PC-3 (cell line): ENCODE results near the gene CYLD. TPM values are rescaled to one million over a fixed set of nuclear protein-coding genes. Genes with fewer than 3 reads are reported as not detected.

ENCODE experiments used
- ATAC-seq: fragments of 200-7000 bp; cut with Tn5 transposase; 2 replicates; pipeline ENCODE4 v1.9.1; 2020; ENCODE audit warnings: mild to moderate bottlenecking, moderate library complexity
- BruUV-seq: library from RNA; stranded (reverse); fragments of 400-500 nt; replicated peaks from 2 replicates; lab custom pipeline; 2021; lab: Mats Ljungman, UMichigan
- CTCF ChIA-PET: fragments of 300-600 bp; sonication (Branson Sonifier 250); formaldehyde crosslinking; loops from one replicate; lab custom pipeline; 2022; ENCODE audit warnings: antibody characterized with exemption; lab: Charles Lee
- POLR2A ChIA-PET: fragments of 300-600 bp; sonication (Branson Sonifier 250); formaldehyde crosslinking; loops from one replicate; lab custom pipeline; 2022; ENCODE audit warnings: antibody characterized with exemption; ENCODE audit not compliant: unreplicated experiment; lab: Charles Lee
- DNase-seq: peaks from one replicate; pipeline ENCODE4 v3.0.0-alpha.2; 2015
- H2AFZ ChIP-seq: fragments of 300-600 bp; sonication (generic); 2 replicates; pipeline ENCODE4 v1.6.0; 2016; ENCODE audit warnings: antibody characterized with exemption, low read length
- H3F3A ChIP-seq: fragments of 300-600 bp; sonication (generic); one replicate; pipeline ENCODE4 v1.6.0; 2017; ENCODE audit warnings: antibody characterized with exemption, low read length, control low read depth, mild to moderate bottlenecking; ENCODE audit not compliant: unreplicated experiment
- H3K27ac ChIP-seq: fragments of 300-600 bp; sonication (generic); 2 replicates; pipeline ENCODE4 v1.5.1; 2016; ENCODE audit warnings: mild to moderate bottlenecking, low read length
- H3K27me3 ChIP-seq: fragments of 300-600 bp; sonication (generic); 2 replicates; pipeline ENCODE4 v1.6.1; 2016; ENCODE audit warnings: low read length, mixed read lengths
- H3K36me3 ChIP-seq: fragments of 300-600 bp; sonication (generic); 2 replicates; pipeline ENCODE4 v1.6.1; 2016; ENCODE audit warnings: low read depth, mixed run types, low read length, mixed read lengths
- H3K4me1 ChIP-seq: fragments of 300-600 bp; sonication (generic); 2 replicates; pipeline ENCODE4 v1.5.1; 2016; ENCODE audit warnings: low read length; ENCODE audit not compliant: insufficient read depth
- H3K4me2 ChIP-seq: fragments of 300-600 bp; sonication (generic); 2 replicates; pipeline ENCODE4 v1.6.0; 2016; ENCODE audit warnings: low read length
- H3K4me3 ChIP-seq: fragments of 300-600 bp; sonication (generic); 2 replicates; pipeline ENCODE4 v1.5.1; 2016; ENCODE audit warnings: mild to moderate bottlenecking, low read length, mixed read lengths
- H3K79me2 ChIP-seq: fragments of 300-600 bp; sonication (generic); 2 replicates; pipeline ENCODE4 v1.6.1; 2017; ENCODE audit warnings: low read length, mixed read lengths
- H3K9ac ChIP-seq: fragments of 300-600 bp; sonication (generic); 2 replicates; pipeline ENCODE4 v1.6.0; 2016; ENCODE audit warnings: mild to moderate bottlenecking, low read length
- H3K9me2 ChIP-seq: fragments of 300-600 bp; sonication (generic); replicated peaks from 2 replicates; pipeline ENCODE4 v1.6.1; 2016; ENCODE audit warnings: mixed run types, low read length, mixed read lengths
- H3K9me3 ChIP-seq: fragments of 300-600 bp; sonication (generic); 2 replicates; pipeline ENCODE4 v1.6.1; 2016; ENCODE audit warnings: low read length, mixed read lengths
- H4K20me1 ChIP-seq: fragments of 300-600 bp; sonication (generic); 2 replicates; pipeline ENCODE4 v1.6.1; 2016; ENCODE audit warnings: low read length, mixed read lengths
- CTCF ChIP-seq: fragments of 300-600 bp; sonication (generic); conservative IDR thresholded peaks from 2 replicates; pipeline ENCODE4 v1.5.1; 2017; ENCODE audit warnings: antibody characterized with exemption, low read depth, mild to moderate bottlenecking, low read length
- EZH2 ChIP-seq: fragments of 300-600 bp; sonication (generic); IDR thresholded peaks from one replicate; pipeline ENCODE4 v1.6.1; 2017; ENCODE audit warnings: antibody characterized with exemption, mild to moderate bottlenecking, low read length; ENCODE audit not compliant: unreplicated experiment
- EZH2phosphoT487 ChIP-seq: fragments of 300-600 bp; sonication (generic); IDR thresholded peaks from 2 replicates; pipeline ENCODE4 v1.6.1; 2018; ENCODE audit warnings: mild to moderate bottlenecking, antibody characterized with exemption, low read length, borderline replicate concordance
- intact Hi-C: fragments of 100-400 bp; cut with micrococcal nuclease; formaldehyde crosslinking; loops from 2 replicates; pipeline ENCODE4 v1.9.0; 2023
- total RNA-seq: library from RNA; depleted of rRNA; stranded (reverse); fragments of >200 nt; gene quantifications from 2 replicates; pipeline ENCODE4 v1.2.3, GENCODE V29; 2014

Gene CYLD
- total RNA-seq, 1 experiment from 2014 or later: 8.6 TPM

- no peak overlapping the region for H2AFZ ChIP-seq
- ATAC-seq: peak; percentile 18; the same call in 1 of the 2 replicates
- H3K4me2 ChIP-seq: no peak overlapping the region
- no peak overlapping the region for H3K9ac ChIP-seq
- no peaks in the 10 kb centered on the region for H3K9me2 ChIP-seq
- no peaks in the 10 kb centered on the region for H4K20me1 ChIP-seq
- no peaks in the 10 kb centered on the region for H3F3A ChIP-seq
- peak; percentile 39 for DNase-seq
- peaks cover 26% of the 10 kb centered on the region for H3K4me1 ChIP-seq
- TF ChIP-seq EZH2 (no peak), CTCF (peak; percentile 58; the same call in 1 of the 2 replicates), EZH2phosphoT487 (no peak)
- no TSS peak for BruUV-seq
- intact Hi-C loops: loop anchor here (5.0 to 10.0 kb wide), 2 partner anchors 80 to 383 kb away; partner anchors contain the start of gene BRD7
- no peaks in the 10 kb centered on the region for H3K9me3 ChIP-seq
- no peak overlapping the region for H3K4me3 ChIP-seq
- no peaks in the 10 kb centered on the region for H3K27me3 ChIP-seq
- ChIA-PET POLR2A (no interaction called here), CTCF (no interaction called here)
- H3K36me3 ChIP-seq: no peaks in the 10 kb centered on the region; the same call in 1 of the 2 replicates
- H3K27ac ChIP-seq: no peak overlapping the region
- H3K79me2 ChIP-seq: no peaks in the 10 kb centered on the region
Observed at GRCh38 chr16:50747207-50747956, 5.5 kb downstream of the CYLD start.

GRCh38 chr16:50751528-50751927 lies 9.6 kb downstream of the CYLD start:
- Histone ChIP-seq H3K9ac (no peak overlapping the region), H3K4me3 (no peak overlapping the region), H3K4me1 (no peaks in the 10 kb centered on the region), H4K20me1 (no peaks in the 10 kb centered on the region), H3K9me3 (no peaks in the 10 kb centered on the region), H3F3A (no peaks in the 10 kb centered on the region), H3K27ac (no peak overlapping the region), H3K36me3 (no peaks in the 10 kb centered on the region; the same call in 1 of the 2 replicates), H2AFZ (no peak overlapping the region), H3K9me2 (no peaks in the 10 kb centered on the region), H3K79me2 (no peaks in the 10 kb centered on the region), H3K27me3 (no peaks in the 10 kb centered on the region), H3K4me2 (no peak overlapping the region)
- CTCF ChIA-PET: no interaction called here
- intact Hi-C loops: no loop called here
- ATAC-seq: no peak
- POLR2A ChIA-PET: no interaction called here
- DNase-seq: no peak
- TF ChIP-seq CTCF: no peak
- no TSS peak for BruUV-seq

- Histone ChIP-seq H3K27me3 (no peaks in the 10 kb centered on the region), H4K20me1 (no peaks in the 10 kb centered on the region), H2AFZ (no peak overlapping the region), H3K36me3 (no peaks in the 10 kb centered on the region), H3K9ac (no peak overlapping the region), H3K4me1 (no peaks in the 10 kb centered on the region), H3K9me3 (no peaks in the 10 kb centered on the region), H3K9me2 (no peaks in the 10 kb centered on the region), H3K79me2 (no peaks in the 10 kb centered on the region), H3F3A (no peaks in the 10 kb centered on the region), H3K27ac (no peak overlapping the region), H3K4me3 (no peak overlapping the region), H3K4me2 (no peak overlapping the region)
- intact Hi-C loops: no loop called here
- TF ChIP-seq CTCF (no peak), EZH2 (no peak), EZH2phosphoT487 (no peak)
- ChIA-PET POLR2A (no interaction called here), CTCF (no interaction called here)
- no peak for DNase-seq
- BruUV-seq: no TSS peak
- ATAC-seq: no peak
Observed at GRCh38 chr16:50752471-50753235, 10.8 kb downstream of the CYLD start.
